Panc1 (cell line): Measurements from ENCODE around the gene AKAP6. TPM values are rescaled to one million over a fixed set of nuclear protein-coding genes. Genes with fewer than 3 reads are reported as not detected.

Experiments used
- ATAC-seq: fragments of 200-7000 bp; cut with Tn5 transposase; 2 replicates; pipeline ENCODE4 v1.9.1; 2020; ENCODE audit warnings: mild to moderate bottlenecking, moderate library complexity
- BruUV-seq: library from RNA; stranded (reverse); fragments of 400-500 nt; replicated peaks from 2 replicates; lab custom pipeline; 2021; lab: Mats Ljungman, UMichigan
- CTCF ChIA-PET: fragments of 300-600 bp; sonication (Branson Sonifier 250); formaldehyde crosslinking; loops from one replicate; lab custom pipeline; 2022; ENCODE audit warnings: antibody characterized with exemption; lab: Charles Lee
- POLR2A ChIA-PET: fragments of 300-600 bp; sonication (Branson Sonifier 250); formaldehyde crosslinking; loops from one replicate; lab custom pipeline; 2022; ENCODE audit warnings: antibody characterized with exemption; lab: Charles Lee
- DNase-seq: peaks from one replicate; pipeline ENCODE4 v3.0.0-alpha.2; 2010; ENCODE audit warnings: low read depth, low spot score
- H3K27ac ChIP-seq: 2 replicates; pipeline ENCODE4 v1.5.1; 2011; ENCODE audit warnings: mild to moderate bottlenecking, low read length, inconsistent platforms
- H3K27me3 ChIP-seq: fragments of 200-500 bp; sonication (Bioruptor generic); 2 replicates; pipeline ENCODE4 v1.6.0; 2014; ENCODE audit warnings: low read length, inconsistent platforms; ENCODE audit not compliant: control insufficient read depth, insufficient read depth
- H3K36me3 ChIP-seq: fragments of 200-500 bp; sonication (Bioruptor generic); 2 replicates; pipeline ENCODE4 v1.5.1; 2014; ENCODE audit warnings: inconsistent platforms, mild to moderate bottlenecking, low read length, moderate library complexity; ENCODE audit not compliant: control insufficient read depth, insufficient read depth
- H3K4me1 ChIP-seq: 2 replicates; pipeline ENCODE4 v1.5.1; 2011; ENCODE audit warnings: inconsistent platforms, mild to moderate bottlenecking, low read length, moderate library complexity; ENCODE audit not compliant: control insufficient read depth, insufficient read depth
- H3K4me3 ChIP-seq, 2 experiments: 2 replicates each; pipeline ENCODE4 v1.5.1; 2011 to 2012; ENCODE audit warnings: low read depth in 2 of 2, low read length in 2 of 2, mild to moderate bottlenecking in 2 of 2, inconsistent platforms in 1 of 2, moderate library complexity in 1 of 2
- H3K9me3 ChIP-seq: fragments of 200-500 bp; sonication (Bioruptor generic); 2 replicates; pipeline ENCODE4 v1.5.1; 2014; ENCODE audit warnings: low read depth, mild to moderate bottlenecking, inconsistent platforms, low read length, moderate library complexity; ENCODE audit not compliant: control insufficient read depth, insufficient read depth
- CTCF ChIP-seq: fragments of 450-650 bp; IDR thresholded peaks from 2 replicates; pipeline ENCODE4 v1.5.1; 2017; ENCODE audit warnings: mild to moderate bottlenecking
- POLR2AphosphoS5 ChIP-seq: IDR thresholded peaks from 2 replicates; pipeline ENCODE4 v1.6.1; 2012; ENCODE audit warnings: mild to moderate bottlenecking, low read depth, low read length, moderate library complexity
- REST ChIP-seq, 2 experiments: IDR thresholded peaks; 2 replicates each; pipeline ENCODE4 v1.6.1; 2011 to 2012; ENCODE audit warnings: low read depth in 2 of 2, control low read depth in 1 of 2, low read length in 1 of 2, mild to moderate bottlenecking in 1 of 2, moderate library complexity in 1 of 2; ENCODE audit not compliant: insufficient read depth in 1 of 2
- SIN3A ChIP-seq: IDR thresholded peaks from 2 replicates; pipeline ENCODE4 v1.6.1; 2012; ENCODE audit warnings: low read depth, mild to moderate bottlenecking, low read length, moderate library complexity, borderline replicate concordance; ENCODE audit not compliant: insufficient read depth
- TCF7L2 ChIP-seq: IDR thresholded peaks from 2 replicates; pipeline ENCODE4 v1.6.1; 2011; ENCODE audit warnings: mild to moderate bottlenecking, low read depth, low read length, inconsistent platforms
- in situ Hi-C: cut with HindIII; loops from 2 replicates; pipeline ENCODE4 v1.10.0; 2016; ENCODE audit warnings: low sequenced_read_pairs, low pct_unique_long_range_greater_than_20kb
- intact Hi-C: fragments of 100-400 bp; cut with micrococcal nuclease; formaldehyde crosslinking; loops from one replicate; pipeline ENCODE4 v1.10.0; 2022; ENCODE audit not compliant: unreplicated experiment
- total RNA-seq: library from RNA; stranded (reverse); gene quantifications from one replicate; pipeline ENCODE4 v1.2.1, GENCODE V29; 2021; ENCODE audit not compliant: unreplicated experiment

The AKAP6 gene
- total RNA-seq, 1 experiment from 2014 or later = 0.82 TPM

GRCh38 chr14:32524609-32525375 lies 195.7 kb downstream of the AKAP6 start:
- in situ Hi-C loops (no loop called here), intact Hi-C loops (no loop called here)
- CTCF ChIA-PET = no interaction called here

GRCh38 chr14:32525591-32525990 lies 196.5 kb downstream of the AKAP6 start:
- in situ Hi-C loops (no loop called here), intact Hi-C loops (no loop called here)
- DNase-seq (no peak), ATAC-seq (no peak)
- H3K27ac ChIP-seq = no peak overlapping the region
- no peaks in the 10 kb centered on the region for H3K36me3 ChIP-seq
- H3K27me3 ChIP-seq = no peaks in the 10 kb centered on the region
- BruUV-seq = no TSS peak
- no peak overlapping the region for H3K4me3 ChIP-seq
- ChIA-PET CTCF (no interaction called here), POLR2A (no interaction called here)
- no peaks in the 10 kb centered on the region for H3K9me3 ChIP-seq
- TF ChIP-seq CTCF = no peak
- TF ChIP-seq REST (IDR thresholded peaks at IDR 0.05; ENCODE audit: insufficient read depth in 1 of 2, low read depth in 2 of 2, low read length in 1 of 2) = no peak
- TF ChIP-seq POLR2AphosphoS5 = no peak
- TF ChIP-seq TCF7L2 = no peak
- TF ChIP-seq SIN3A = no peak
- no peaks in the 10 kb centered on the region for H3K4me1 ChIP-seq

More at GRCh38 chr14:32524609-32525375, 195.7 kb downstream of the AKAP6 start:
- Histone ChIP-seq H3K9me3 (no peaks in the 10 kb centered on the region), H3K4me3 (no peak overlapping the region), H3K27me3 (no peaks in the 10 kb centered on the region), H3K27ac (no peak overlapping the region), H3K4me1 (no peaks in the 10 kb centered on the region), H3K36me3 (no peaks in the 10 kb centered on the region)
- ATAC-seq (no peak), DNase-seq (no peak)
- TF ChIP-seq SIN3A (no peak), TCF7L2 (no peak)
- no TSS peak for BruUV-seq
- POLR2A ChIA-PET = no interaction called here

DNA sequence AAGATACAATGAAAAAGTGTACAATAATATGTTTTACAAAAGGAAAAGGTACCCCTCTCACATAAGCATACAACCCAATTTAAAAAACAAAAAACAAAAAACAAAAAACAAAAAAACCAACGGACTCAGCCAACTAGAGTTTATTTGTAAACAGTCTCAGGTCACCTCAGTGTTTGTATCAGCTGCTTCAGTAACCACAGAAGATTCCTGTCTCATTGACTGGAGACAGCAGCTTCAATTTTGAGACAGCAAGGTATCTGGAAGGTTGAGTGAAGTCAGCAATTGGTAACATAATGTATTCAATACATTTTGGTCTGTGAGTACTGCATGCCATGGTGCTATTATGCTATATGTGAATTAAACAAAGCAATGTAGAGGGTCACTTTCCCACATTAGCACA lies 201.7 kb downstream of the AKAP6 start:
- Histone ChIP-seq H3K27me3 (no peaks in the 10 kb centered on the region), H3K36me3 (no peaks in the 10 kb centered on the region), H3K9me3 (no peaks in the 10 kb centered on the region), H3K4me3 (no peak overlapping the region), H3K4me1 (no peaks in the 10 kb centered on the region), H3K27ac (no peak overlapping the region)
- ATAC-seq = no peak
- intact Hi-C loops = no loop called here
- TF ChIP-seq TCF7L2 (no peak), POLR2AphosphoS5 (no peak), CTCF (no peak), SIN3A (no peak), REST (IDR thresholded peaks at IDR 0.05; ENCODE audit: insufficient read depth in 1 of 2, low read depth in 2 of 2, low read length in 1 of 2) (no peak)
- ChIA-PET CTCF (no interaction called here), POLR2A (no interaction called here)
- in situ Hi-C loops = no loop called here
- no peak for DNase-seq
- no TSS peak for BruUV-seq
